ENCODE data around the gene TBC1D14.

TBC1D14 gene

GRCh38 chr4:7024336-7024890 is 114.8 kb downstream of the TBC1D14 start:
- DNase-seq, result no peak

DNA sequence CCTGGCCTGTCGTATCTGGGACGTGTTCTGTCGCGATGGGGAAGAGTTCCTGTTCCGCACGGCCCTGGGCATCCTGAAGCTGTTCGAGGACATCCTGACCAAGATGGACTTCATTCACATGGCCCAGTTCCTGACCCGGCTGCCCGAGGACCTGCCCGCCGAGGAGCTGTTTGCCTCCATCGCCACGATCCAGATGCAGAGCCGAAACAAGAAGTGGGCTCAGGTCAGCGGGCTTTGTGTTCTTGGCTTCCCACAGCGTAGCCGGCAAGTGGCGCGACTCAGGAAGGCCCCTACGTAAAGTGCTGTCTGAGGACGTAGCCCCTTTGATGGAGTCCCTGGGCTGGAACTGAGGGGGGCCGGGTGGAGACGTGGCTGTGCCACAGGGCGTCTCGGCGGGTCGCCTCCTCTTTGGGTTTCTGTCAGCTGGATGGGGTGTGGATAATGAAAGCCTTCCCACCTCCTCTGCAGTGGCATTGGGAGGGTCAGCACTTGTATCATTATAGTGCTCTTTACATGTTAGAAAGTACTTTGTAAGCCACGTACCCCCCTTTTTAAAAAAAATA is 115.5 kb downstream of the TBC1D14 start:
- DNase-seq, result no peak

DNA sequence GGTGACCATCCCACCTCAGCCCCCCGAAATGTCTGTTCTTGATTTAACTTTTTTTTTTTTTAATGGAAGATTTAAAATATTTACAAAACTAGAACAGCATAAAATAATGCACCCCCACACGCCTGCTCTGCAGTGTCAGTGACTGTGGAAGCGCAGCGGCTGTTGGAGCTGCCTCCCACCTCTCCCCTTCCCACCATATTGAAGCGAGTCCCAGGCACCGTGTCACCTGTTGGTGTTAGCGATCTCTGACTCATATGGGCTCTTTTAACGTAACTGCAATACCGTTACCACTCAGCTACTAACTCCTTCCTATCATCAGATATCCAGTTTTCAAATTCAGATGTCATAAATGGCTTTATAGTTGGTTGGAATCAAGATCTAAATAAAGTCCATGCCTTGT is 116.5 kb downstream of the TBC1D14 start:
- DNase-seq, result no peak

- no peak for DNase-seq
Measured at GRCh38 chr4:7027284-7027683, 117.7 kb downstream of the TBC1D14 start.

- DNase-seq, result no peak
Measured at GRCh38 chr4:7027913-7028312, 118.3 kb downstream of the TBC1D14 start.

DNA sequence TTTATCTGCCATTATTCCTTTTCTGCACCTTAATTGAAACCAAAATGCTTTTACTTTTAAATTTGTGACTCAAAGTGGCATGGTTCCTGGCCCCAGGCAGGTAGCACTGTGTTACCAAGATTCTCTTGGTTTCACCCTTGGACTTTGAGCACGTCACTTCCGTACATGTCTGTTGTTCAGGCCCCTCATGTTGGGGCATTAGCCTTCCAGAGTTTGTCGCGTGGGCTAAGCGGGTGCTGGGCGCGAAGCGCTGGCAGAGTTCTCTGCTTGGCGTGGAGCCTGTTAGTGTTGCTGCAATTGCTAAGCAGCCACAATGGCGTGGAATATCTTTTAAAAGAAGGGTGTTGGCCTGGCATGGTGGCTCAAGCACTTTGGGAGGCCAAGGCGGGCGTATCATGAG is 119.6 kb downstream of the TBC1D14 start:
- no peak for DNase-seq

- no peak for DNase-seq
Measured at GRCh38 chr4:7029921-7030320, 120.3 kb downstream of the TBC1D14 start.

DNA sequence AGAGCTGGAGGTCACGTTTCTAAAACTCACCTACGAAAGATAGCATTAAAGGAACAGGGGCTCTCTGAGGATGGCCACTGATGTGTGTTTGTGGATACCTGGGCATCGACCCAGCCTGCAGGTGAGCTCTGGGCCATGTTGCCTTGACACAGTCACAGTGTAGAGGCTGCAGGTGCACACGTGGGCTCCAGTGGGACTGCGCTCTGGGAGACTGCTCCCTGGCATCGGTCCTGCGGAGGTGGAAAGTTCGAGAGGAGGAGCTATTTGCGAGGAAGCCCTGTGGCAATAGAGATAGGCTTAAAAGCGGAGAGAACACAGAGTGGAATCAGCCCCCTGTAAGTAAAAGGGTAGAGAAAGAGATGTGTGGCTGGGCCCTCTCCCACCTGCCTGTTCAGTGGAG is 121.2 kb downstream of the TBC1D14 start:
- DNase-seq, result no peak

GRCh38 chr4:7031558-7032449 is 122.2 kb downstream of the TBC1D14 start:
- DNase-seq, result no peak

DNA sequence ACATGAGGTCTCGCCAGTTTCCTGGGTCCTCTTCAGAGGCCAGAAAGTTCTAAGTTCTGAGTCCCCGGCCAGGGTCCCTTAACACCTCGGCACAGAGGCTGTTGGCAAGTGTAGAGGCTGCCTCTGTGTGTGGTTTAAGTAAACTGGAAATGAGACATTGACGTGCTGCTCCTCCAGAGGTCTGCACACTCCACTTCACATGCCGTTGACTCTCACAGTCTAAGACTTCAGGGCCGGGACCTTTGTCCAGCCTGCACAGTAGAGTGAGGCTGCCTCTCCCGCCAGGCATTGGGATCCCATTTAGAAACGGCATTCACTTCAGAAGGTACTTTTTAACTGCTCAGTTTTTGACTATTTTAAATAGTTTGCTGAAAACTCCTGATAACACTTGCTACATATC is 123.0 kb downstream of the TBC1D14 start:
- DNase-seq, result no peak

DNA sequence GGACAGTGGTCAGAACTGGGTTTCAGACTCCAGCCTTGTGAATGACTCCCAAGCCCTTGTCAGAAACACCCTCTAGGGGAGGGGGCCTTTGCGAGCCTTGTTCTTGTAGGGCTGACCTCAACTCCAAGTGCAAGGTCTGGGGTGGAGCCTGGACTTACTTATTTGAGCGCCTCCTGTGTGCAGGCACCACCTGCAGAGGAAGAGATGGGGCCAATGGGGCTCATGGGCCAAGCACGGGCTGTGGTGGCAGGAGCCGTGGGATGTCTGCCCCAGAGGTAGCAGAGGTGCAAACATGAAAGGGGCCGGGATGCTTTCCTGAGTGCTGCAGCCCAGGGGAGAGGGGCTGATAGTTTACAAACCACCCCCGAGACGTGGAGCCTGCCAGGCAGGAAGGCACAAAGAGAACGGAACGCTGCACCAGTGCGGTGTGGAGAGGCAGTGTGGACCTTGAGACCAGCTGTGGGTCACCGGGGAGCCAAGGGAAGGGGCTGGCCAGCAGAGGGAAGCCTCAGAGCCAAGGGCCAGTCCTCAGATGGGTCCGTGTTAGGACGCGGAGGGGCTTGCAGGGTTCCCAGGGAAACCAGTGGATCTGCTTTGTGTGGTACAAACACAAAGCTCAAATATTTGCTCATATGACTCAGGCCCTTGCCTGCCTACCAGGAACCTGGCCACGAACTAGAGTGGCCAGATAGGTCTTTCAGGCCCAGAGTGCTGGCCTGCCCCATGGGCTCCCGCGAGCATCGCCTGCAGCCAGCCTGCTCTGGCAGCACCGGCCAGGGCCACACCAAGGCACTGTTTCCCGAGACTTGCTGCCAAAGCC is 124.8 kb downstream of the TBC1D14 start:
- no peak for DNase-seq

DNA sequence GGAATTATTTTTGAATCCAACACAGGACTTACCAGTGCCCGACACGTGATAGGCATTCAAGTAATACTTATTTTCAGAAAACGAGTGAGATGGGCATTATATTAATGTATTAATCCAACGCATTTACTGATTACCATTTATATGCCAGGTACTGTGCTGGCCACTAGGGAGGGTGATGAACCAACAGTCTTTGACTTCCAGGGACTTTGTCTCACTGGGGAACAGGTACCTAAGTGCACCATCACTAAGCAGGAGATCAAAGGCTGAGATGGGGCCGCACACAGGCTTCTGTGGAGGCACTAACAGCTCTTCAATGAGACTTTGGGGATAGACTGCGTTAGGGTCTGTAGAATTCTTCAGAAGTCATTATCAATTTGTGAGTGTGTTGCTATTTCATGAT is 127.8 kb downstream of the TBC1D14 start:
- peak in 1 of 2 donors; percentile 14 for DNase-seq

GRCh38 chr4:7040765-7041164 is 131.1 kb downstream of the TBC1D14 start:
- DNase-seq, result no peak

- DNase-seq, result no peak
Measured at GRCh38 chr4:7041246-7041645, 131.6 kb downstream of the TBC1D14 start.

DNA sequence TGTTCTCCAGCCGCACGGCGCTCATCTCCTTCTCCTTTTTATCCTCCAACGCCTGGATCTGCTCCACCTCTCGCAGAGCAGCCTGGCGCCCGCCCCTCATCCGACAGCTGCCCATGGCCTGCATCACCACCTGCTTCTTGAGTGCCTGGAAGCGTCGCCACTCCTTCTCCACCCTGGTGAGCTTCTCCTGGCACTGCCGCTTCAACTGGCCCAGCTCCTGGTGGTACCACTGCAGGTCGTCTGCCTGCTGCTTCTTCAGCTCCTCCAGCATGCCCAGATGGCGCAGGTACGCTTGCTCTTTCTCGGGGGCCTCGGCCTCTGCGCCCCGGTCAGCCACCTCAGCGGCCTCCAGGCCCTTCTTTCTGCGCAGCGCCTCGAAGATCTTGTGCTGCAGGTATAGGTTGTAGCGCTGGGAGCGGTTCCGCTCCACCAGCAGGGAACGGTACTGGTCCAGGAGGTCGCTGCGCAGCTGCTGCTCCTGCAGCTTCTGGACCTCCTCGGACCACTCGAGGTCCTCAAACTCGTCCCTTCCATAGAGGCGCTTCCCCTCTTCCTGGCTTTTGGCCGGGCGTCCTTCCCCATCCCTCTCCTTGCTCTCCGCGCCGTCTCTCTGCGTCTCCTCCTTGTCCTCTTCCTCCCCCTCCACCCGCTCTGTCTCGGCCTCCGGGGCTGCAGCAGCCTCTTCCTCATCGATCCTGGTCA is 132.3 kb downstream of the TBC1D14 start:
- no peak for DNase-seq

- peak; percentile 95 to 97 for DNase-seq
Measured at GRCh38 chr4:7042503-7043283, 133.1 kb downstream of the TBC1D14 start.

DNA sequence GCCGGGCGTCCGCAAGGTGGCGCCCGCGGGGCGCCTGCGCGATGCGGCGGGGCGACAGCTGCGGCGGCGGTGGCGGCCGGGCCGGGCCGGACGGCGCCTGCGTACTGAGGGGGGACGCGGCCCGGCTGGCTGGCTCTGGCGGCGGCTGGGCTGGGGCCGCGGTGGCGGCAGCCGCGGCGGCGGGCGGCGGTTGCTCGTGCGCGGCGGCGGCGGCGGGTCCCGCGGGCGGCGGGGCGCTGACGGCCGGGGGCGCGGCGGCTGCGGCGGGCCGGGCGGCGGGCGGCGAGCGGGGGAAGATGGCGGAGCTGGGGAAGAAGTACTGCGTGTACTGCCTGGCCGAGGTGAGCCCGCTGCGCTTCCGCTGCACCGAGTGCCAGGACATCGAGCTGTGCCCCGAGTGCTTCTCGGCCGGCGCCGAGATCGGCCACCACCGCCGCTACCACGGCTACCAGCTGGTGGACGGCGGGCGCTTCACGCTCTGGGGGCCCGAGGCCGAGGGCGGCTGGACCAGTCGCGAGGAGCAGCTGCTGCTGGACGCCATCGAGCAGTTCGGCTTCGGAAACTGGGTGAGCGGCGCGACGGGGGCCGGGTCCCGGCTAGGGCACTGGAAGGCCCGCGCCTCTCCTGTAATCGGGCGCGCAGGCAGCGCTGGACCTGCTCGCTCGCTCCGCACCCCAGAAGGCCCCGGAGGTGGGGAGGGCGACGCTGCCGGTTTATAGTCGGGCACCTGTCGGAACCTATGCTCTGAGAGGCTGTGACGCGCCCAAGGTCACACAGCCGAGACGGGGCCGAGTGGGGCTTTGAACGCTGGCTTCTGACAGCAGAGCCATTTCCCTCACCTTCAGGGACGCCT is 133.9 kb downstream of the TBC1D14 start, which contains the start of gene TADA2B:
TADA2B (plus strand) TSS at position 89 of the 853 bp plus-strand sequence; CDS start at position 297, 208 bp downstream.
- peak; percentile 51 to 67 for DNase-seq

DNA sequence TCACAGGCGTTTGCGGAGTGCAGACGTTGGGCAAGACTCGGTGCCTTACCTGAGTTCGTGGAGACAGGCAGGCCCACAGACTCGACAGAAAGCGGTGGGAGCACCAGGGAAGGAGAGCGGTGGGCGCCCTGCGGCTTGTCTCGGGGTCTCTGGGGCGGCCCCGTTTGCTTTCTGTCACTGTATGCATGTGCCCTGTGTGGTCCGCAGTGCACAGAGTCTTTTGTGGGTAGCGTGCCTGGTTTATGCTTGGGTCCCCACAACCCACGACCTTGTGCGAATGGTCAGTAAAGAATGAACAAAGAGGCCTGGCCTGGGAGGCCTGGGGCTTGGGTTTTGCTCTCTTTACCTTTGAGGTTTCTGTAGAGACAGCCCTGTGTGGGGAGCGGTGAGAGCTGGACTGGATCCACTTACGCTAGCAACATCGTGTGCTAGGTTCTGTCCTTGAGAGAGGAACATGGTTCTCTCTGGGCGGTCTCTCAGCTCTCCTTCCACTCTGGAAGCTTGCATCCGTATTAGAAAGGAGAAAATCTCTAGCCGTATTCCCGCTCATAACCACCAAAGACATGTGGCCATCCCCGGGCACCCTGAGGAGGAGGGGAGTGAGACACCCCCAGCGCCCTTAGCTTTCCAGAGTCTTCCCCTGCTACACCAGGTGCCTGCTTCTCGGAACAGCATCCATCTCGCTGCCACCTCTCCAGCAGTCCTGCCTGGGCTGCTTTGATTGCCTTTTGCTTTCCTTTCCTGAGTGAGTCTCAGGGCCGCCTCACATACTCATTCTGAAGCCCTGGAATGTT is 134.7 kb downstream of the TBC1D14 start:
- DNase-seq, result no peak

DNA sequence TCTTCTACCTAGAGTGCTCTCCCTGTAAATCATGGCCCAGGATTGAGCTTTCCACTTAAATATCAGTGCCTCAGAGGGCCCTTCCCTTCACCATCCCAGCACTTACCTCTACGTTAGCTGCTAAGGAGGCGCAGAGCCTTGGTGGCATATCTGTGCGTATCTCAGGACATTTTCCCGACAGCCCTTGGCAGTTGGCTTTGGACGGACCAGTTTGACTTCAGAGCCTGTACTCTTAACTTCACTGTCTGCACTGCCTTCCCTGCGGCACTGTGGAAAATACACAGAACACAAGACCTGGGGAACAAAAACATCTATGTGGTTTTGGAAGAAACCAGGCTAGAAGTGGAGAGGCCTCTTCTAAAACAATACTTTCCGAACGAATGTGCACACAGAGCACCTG is 135.9 kb downstream of the TBC1D14 start:
- no peak for DNase-seq

Data from CD4-positive, alpha-beta T cell treated with Interleukin-1 beta for 1 hour (primary cell).